NCI-H1048 (cell line): Measurements from ENCODE around the gene SRCAP.

Source experiments
- DNase-seq: peaks from one replicate; lab custom pipeline; 2025; lab: John Stamatoyannopoulos, UW

The SRCAP gene

GRCh38 chr16:30698816-30699614 is at the start of gene SRCAP:
SRCAP (plus strand) TSS chr16:30699171; CDS start chr16:30700825, 1,654 bp downstream.
- peak; percentile 15 for DNase-seq

- DNase-seq = no peak
Measured at GRCh38 chr16:30649725-30650368, 49.1 kb upstream of the SRCAP start.

- DNase-seq = peak; percentile 96
Measured at GRCh38 chr16:30650369-30651123, 48.4 kb upstream of the SRCAP start, which contains the start of gene PRR14. PRR14 (plus strand) TSS chr16:30650960; CDS start chr16:30651646, 686 bp downstream.

- no peak for DNase-seq
Measured at GRCh38 chr16:30651124-30652004, 47.6 kb upstream of the SRCAP start.

GRCh38 chr16:30652005-30652296 is 47.0 kb upstream of the SRCAP start:
- no peak for DNase-seq

- no peak for DNase-seq
Measured at GRCh38 chr16:30652718-30653117, 46.3 kb upstream of the SRCAP start.

GRCh38 chr16:30654856-30655255 is 44.1 kb upstream of the SRCAP start:
- no peak for DNase-seq

GRCh38 chr16:30655815-30656347 is 43.1 kb upstream of the SRCAP start:
- DNase-seq = no peak

- DNase-seq = no peak
Measured at GRCh38 chr16:30656388-30656787, 42.6 kb upstream of the SRCAP start.

GRCh38 chr16:30656974-30657865 is 41.8 kb upstream of the SRCAP start:
- no peak for DNase-seq

- DNase-seq = peak; percentile 94
Measured at GRCh38 chr16:30657866-30658730, 40.9 kb upstream of the SRCAP start, which contains the start of gene FBRS. FBRS (plus strand) TSS chr16:30658431; CDS start chr16:30659519, 1,088 bp downstream.

GRCh38 chr16:30658731-30659506 is 40.1 kb upstream of the SRCAP start:
- DNase-seq = peak; percentile 89

GRCh38 chr16:30659507-30660423 is 39.2 kb upstream of the SRCAP start:
- no peak for DNase-seq

GRCh38 chr16:30660424-30661261 is 38.3 kb upstream of the SRCAP start:
- DNase-seq = no peak

- DNase-seq = no peak
Measured at GRCh38 chr16:30662449-30662848, 36.5 kb upstream of the SRCAP start.

- DNase-seq = no peak
Measured at GRCh38 chr16:30663038-30663437, 35.9 kb upstream of the SRCAP start.

- DNase-seq = no peak
Measured at GRCh38 chr16:30663820-30664219, 35.2 kb upstream of the SRCAP start.
